ENCODE measurements around the gene POP5. TPM values are rescaled to one million over a fixed set of nuclear protein-coding genes. Genes with fewer than 3 reads are reported as not detected.
"Not testable (repeated sequence)": the region's sequence is repeated elsewhere in the genome, so short reads cannot be mapped to it uniquely, and the experiment has no call there.

POP5 gene
- total RNA-seq, 1 experiment from 2014 or later, result 77.5 TPM

DNA sequence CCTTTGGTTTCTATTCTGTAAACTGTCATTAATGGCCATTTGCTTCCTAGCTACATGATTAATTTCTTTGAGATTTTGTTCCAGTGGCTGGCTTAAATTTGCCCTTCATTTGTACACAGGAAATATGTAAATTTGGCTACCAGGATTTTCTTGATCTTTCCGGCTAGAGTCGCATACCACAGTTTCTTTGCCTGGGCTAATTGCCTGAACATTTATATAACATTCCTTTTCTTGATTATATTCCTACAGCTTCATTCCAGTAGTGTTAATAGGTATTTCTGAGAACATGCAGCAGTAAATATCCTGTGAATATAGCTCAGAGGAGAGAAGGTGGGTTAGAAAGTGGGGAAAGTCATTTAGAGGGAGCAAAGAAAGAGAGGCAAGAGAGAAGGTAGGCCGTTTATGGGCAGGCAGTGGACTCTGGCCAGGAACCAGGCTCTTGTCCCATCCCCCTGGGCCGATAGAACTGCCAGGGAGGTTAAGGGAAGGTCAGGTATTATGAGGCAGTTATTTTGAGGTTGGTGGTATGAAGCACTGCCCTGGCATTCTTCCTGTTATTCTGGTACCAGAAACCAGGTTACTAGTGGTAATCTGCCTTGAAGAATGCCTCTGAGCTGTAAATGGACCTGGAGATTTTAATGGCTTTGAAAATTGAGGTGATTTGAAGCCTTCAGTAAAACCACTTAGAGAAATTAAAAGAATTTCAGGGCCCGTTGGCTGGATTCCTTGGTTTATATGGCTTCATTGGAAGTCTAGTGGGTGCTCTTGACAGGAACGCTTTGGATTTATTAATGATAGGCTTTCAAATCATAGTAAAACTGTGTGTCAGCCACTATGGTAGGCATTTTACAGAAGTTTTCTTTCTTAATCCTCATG lies 42.7 kb downstream of the POP5 start:
- peak; percentile 74 for DNase-seq (ENCODE audit: low spot score)

DNA sequence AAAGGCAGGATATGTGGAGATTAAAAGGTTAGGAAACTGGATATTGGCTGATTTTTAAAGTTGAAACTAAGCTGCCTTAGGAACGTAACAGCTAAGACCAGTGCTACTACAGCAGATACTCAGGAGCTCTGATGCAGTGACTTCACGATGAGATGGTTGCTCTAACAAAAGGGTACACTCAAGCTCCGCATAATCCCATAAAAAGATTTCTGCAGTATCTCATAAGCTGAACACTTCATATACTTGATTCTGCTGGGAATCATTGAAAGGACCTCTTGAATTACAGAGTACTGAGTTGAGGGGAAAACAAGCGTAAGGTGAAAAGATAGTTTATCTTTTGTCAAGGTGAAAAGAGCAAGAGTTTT lies 43.4 kb downstream of the POP5 start:
- DNase-seq (ENCODE audit: low spot score), result no peak

DNA sequence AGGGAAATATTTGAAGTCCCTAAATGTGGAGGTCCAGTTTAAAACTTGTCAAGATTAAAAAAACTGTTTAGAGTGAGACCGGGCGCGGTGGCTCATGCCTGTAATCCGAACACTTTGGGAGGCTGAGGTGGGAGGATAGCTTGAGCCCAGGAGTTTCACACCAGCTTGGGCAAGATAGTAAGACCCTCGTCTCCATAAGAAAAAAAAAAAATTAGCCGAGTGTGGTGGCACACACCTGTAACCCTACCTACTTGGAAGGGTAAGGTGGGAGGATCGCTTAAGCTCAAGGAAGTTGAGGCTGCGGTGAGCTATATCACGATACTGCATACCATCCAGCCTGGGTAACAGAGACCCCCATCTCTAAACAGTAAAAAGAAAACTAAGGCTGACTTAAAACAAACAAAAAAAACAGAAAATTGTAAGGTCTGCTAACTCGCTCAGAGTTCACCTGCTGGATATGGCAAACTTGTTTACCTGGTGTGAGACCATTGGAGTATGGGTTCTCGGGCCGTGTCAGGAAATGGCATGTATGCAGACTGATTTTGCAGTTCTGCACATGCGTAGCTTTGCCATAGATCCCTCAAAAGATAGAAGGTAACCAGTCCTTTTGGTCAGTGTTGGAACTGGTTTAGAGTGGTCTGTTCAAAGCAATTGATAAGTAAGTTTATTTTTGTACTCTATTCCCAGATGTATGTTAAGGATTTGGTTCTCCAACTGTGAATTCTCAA lies 45.0 kb downstream of the POP5 start:
- no peak for DNase-seq (ENCODE audit: low spot score)

DNA sequence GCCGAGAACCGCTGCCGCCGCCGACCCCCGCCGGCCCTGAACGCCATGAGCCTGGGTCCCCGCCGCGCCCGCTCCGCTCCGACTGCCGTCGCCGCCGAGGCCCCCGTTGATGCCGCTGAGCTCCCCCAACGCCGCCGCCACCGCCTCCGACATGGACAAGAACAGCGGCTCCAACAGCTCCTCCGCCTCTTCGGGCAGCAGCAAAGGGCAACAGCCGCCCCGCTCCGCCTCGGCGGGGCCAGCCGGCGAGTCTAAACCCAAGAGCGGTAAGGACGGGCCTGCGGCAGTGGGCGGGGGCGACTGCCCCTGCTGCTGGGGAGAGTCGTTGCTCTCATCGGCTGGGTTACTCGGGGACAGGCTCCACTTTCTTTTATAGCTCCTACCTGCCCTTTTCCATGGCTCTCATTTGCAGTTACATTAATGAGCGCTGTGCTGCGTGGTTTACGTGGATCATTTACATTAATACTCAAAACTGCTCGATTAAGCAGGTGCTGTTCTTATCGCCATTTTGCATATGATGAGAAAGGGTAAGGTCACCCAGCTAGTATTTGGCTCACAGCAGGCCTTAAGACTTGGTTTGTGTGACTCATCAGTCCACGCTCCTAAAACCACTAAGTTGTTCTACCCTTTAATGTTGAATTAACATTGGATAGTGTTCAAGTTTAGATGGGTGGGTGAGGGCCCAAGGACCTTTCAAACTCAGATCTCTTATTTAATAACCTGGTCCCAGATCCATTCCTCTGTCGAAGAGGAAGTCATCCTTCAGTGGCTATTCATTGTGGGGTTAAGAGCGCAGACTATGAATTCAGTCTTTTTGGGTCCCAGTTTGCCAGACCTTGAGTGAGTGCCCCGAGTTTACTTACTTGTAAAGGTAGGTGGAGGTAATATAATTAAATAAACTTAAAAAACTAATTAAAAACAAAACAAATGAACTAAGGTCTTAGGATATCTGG lies 46.2 kb downstream of the POP5 start:
- DNase-seq (ENCODE audit: low spot score), result peak; percentile 55

DNA sequence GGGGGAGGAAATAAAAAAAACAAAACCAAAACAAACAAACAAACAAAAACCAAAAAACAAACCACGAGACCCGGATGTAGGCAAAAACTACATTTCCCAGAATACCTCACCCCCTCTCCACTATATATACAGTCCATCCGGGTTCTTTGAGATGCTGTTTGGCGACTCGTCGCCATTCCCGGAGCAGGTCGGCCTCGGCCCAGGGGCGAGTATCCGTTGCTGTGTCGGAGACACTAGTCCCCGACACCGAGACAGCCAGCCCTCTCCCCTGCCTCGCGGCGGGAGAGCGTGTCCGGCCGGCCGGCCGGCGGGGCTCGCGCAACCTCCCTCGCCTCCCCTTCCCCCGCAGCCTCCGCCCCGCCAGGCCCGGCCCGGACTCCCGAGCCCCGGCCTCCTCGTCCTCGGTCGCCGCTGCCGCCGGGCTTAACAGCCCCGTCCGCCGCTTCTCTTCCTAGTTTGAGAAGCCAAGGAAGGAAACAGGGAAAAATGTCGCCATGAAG lies 46.9 kb downstream of the POP5 start, which contains the start of gene RNF10:
Gene RNF10 (plus strand): TSS at position 154 of the 500 bp plus-strand sequence. CDS start 456 bp downstream, outside the sequence.
- peak; percentile 75 for DNase-seq (ENCODE audit: low spot score)

DNA sequence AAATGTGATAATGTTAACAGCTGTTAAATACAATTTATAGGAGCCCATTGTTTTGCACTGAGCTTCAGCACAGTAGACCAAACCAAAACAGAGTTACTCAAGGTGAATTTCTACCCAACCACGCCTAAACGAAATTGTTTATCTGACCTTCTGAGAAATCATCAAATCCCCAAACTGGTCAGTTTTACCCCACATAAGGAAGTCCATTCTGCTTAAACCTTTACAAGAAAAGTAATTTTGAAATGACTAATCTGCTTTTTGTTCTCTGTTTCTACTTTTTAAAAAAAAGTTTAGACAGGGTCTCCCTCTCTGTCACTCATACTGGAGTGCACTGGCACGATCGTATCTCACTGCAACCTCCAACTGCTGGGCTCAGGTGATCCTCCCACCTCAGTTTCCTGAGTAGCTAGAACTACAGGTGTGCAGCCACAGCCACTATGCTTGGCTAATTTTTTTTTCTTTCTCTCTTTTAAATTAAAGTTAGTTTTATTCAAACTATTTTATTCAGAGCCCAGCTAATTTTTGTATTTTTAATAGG lies 48.4 kb downstream of the POP5 start:
- DNase-seq (ENCODE audit: low spot score), result no peak

DNA sequence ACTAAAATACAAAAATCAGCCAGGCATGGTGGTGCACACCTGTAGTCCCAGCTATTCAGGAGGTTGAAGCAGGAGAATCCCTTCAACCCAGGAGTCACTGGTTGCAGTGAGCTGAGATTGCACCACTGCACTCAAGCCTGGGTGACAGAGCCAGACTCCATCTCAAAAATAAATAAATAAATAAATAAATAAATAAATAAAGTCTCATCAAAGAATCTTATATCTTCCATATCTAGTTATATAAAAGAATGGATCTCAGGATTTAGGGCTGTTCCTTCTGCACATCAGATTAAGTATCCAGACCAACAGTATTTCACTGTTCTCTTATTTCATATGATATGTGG lies 50.8 kb downstream of the POP5 start:
- DNase-seq (ENCODE audit: low spot score), result not testable (repeated sequence)

DNA sequence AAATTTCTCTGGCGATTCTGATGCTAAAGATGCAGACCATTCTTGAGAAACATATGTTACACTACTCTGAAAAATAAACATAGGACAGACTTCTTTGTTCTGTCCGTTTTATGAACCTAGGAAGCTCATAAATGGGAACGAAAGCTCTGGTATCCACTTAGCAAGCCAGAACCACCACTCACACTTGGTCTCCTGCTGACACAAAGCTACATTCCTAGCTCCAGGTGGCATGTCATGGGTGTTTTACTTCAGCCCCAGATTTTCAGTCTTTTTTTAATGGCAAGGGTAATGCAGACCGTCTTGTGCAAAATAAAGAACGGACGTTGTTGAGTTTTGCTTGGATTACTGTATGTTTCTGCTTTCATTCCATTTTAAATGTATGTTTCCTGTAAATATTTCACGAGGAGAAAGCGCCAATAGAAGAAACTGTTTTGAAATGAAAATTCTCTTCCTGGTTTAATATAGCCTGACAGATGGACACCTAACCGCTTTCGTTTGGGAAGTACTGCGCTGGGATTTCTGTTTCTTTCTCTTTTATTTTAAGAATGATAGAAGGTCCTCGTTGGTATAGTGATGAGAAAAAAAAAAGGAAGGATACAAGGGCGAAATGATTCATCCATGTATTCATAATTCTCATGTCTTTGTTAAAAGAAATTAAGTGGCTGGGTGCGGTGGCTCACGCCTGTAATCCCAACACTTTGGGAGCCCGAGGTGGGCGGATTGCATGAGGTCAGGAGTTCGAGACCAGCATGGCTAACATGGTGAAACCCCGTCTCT lies 51.4 kb downstream of the POP5 start:
- peak; percentile 32 for DNase-seq (ENCODE audit: low spot score)

DNA sequence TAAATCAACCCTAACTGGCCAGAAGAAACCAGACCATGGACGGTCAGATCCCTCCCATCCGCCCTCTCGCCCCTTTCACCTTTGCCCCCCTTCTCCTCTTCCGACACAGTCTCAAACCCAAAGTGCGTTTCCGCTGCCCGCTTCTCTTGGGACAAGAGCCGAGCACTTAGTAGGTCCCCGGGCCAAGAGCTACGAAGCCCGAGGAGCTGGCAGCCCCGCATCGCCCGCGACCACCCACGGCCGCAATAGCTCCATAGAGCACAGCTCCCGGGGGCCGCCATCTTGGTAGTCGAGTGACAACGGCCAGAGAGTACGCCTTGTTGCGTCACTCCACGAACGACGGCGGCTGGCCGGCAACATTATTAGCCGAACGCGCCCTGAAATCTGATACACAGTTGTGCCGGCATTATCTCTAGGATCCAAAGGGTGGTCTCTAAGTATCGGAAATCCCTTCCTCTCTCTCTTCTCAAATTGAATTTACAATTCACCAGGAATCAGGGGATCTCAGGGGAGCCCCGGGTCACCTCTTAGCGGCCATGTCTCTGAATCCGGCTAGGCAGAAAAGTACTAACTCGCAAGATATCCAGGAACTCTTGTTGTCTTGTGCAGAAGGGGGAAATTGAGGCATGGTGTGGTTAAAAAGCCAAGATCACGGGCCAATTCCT lies 52.2 kb downstream of the POP5 start, which contains the start of gene COQ5:
Gene COQ5 (minus strand): TSS at position 298 of the 665 bp plus-strand sequence. CDS start 17 bp downstream, at position 281.
- peak; percentile 81 for DNase-seq (ENCODE audit: low spot score)

Other genes with a start within 250 kb of the POP5 start
- 0.35 and 0.72 TPM in 2 replicates for gene MSI1, start 212.2 kb downstream of the POP5 start, total RNA-seq (2014; rRNA removed; shearing (Covaris generic))
- 602 and 637 TPM in 2 replicates for gene COX6A1, start 143.3 kb downstream of the POP5 start, total RNA-seq (2014; rRNA removed; shearing (Covaris generic))
- gene TRIAP1, start 135.0 kb downstream of the POP5 start, total RNA-seq (2014; rRNA removed; shearing (Covaris generic)), result 72.8 and 83.2 TPM in 2 replicates
- 21.2 and 24.8 TPM in 2 replicates for gene GATC, start 135.0 kb downstream of the POP5 start, total RNA-seq (2014; rRNA removed; shearing (Covaris generic))
- 221 and 252 TPM in 2 replicates for gene SRSF9, start 111.7 kb downstream of the POP5 start, total RNA-seq (2014; rRNA removed; shearing (Covaris generic))
- gene DYNLL1, start 85.3 kb downstream of the POP5 start, total RNA-seq (2014; rRNA removed; shearing (Covaris generic)), result 538 and 559 TPM in 2 replicates
- gene COQ5, start 52.2 kb downstream of the POP5 start, total RNA-seq (2014; rRNA removed; shearing (Covaris generic)), result 47.9 and 50.9 TPM in 2 replicates
- gene RNF10, start 47.0 kb downstream of the POP5 start, total RNA-seq (2014; rRNA removed; shearing (Covaris generic)), result 59.4 and 74.9 TPM in 2 replicates
- gene CABP1, start 59.2 kb upstream of the POP5 start, total RNA-seq (2014; rRNA removed; shearing (Covaris generic)), result not detected in 2 replicates
- 136 and 137 TPM in 2 replicates for gene MLEC, start 105.7 kb upstream of the POP5 start, total RNA-seq (2014; rRNA removed; shearing (Covaris generic))
- 14.3 and 14.4 TPM in 2 replicates for gene UNC119B, start 129.1 kb upstream of the POP5 start, total RNA-seq (2014; rRNA removed; shearing (Covaris generic))
- gene ACADS, start 144.4 kb upstream of the POP5 start, total RNA-seq (2014; rRNA removed; shearing (Covaris generic)), result 5.3 and 7.4 TPM in 2 replicates

Data from H4 (cell line).